K562 (cell line): ENCODE measurements around the gene KCNQ2. TPM values are rescaled to one million over a fixed set of nuclear protein-coding genes. Genes with fewer than 3 reads are reported as not detected.

ENCODE experiments used
- ATAC-seq: fragments of 200-7000 bp; cut with Tn5 transposase; 3 replicates; pipeline ENCODE4 v1.9.1; 2020; ENCODE audit warnings: moderate library complexity
- BruUV-seq: library from RNA; stranded (reverse); fragments of 400-500 nt; replicated peaks from 2 replicates; lab custom pipeline; 2021; lab: Mats Ljungman, UMichigan
- CTCF ChIA-PET: fragments of 300-600 bp; formaldehyde crosslinking; extraction: SDS; loops from one replicate; lab custom pipeline; 2021; ENCODE audit warnings: low intra/inter-chr PET ratio; lab: Yijun Ruan, JAX
- POLR2A ChIA-PET: fragments of 300-600, 350-650 bp; sonication (Branson Sonifier 250); formaldehyde crosslinking; extraction: SDS; loops from one replicate; lab custom pipeline; 2021; ENCODE audit warnings: antibody characterized with exemption, inconsistent platforms; lab: Yijun Ruan, JAX
- DNase-seq, 4 experiments: peaks; one replicate each; pipeline versions ENCODE4 v3.0.0 to v3.0.0-alpha.2; 2011 to 2018; ENCODE audit warnings: low spot score in 3 of 4, mixed read lengths in 3 of 4; ENCODE audit errors: extremely low read depth in 1 of 4
- FAIRE-seq: peaks from 2 replicates; lab custom pipeline; 2011; peaks lifted over from hg19 to GRCh38; lab: Jason Lieb, UNC
- H2AFZ ChIP-seq: 2 replicates; pipeline ENCODE4 v1.6.0; 2011; ENCODE audit warnings: low read depth, low read length, control low read depth, inconsistent platforms
- H3K27ac ChIP-seq: fragments of 200-600 bp; 3 replicates; pipeline ENCODE4 v1.8.0; 2011; ENCODE audit warnings: low read depth, mild to moderate bottlenecking, control low read depth, inconsistent platforms, low read length, moderate library complexity, mixed read lengths; ENCODE audit errors: extremely low read depth
- H3K27me3 ChIP-seq, 2 experiments: fragments of 300-600 bp in 1 of 2; 2 replicates in 1 of 2; 3 replicates in 1 of 2; pipeline versions ENCODE4 v1.6.0 to v1.8.0; 2011; ENCODE audit warnings: inconsistent platforms in 2 of 2, low read length in 2 of 2, mild to moderate bottlenecking in 1 of 2, mixed read lengths in 1 of 2, moderate library complexity in 1 of 2; ENCODE audit not compliant: control insufficient read depth in 2 of 2, insufficient read depth in 2 of 2
- H3K36me3 ChIP-seq: fragments of 300-600 bp; 3 replicates; pipeline ENCODE4 v1.8.0; 2011; ENCODE audit warnings: mild to moderate bottlenecking, low read length, inconsistent platforms; ENCODE audit not compliant: control insufficient read depth, insufficient read depth
- H3K4me1 ChIP-seq, 2 experiments: fragments of 200-600 bp in 1 of 2; replicated peaks in 1 of 2; 2 replicates in 1 of 2; 3 replicates in 1 of 2; pipeline versions ENCODE4 v1.5.1 to v1.8.0; 2011; ENCODE audit warnings: inconsistent platforms in 2 of 2, low read length in 2 of 2, mild to moderate bottlenecking in 1 of 2, mixed read lengths in 1 of 2, moderate library complexity in 1 of 2; ENCODE audit not compliant: control insufficient read depth in 2 of 2, insufficient read depth in 2 of 2
- H3K4me2 ChIP-seq: 2 replicates; pipeline ENCODE4 v1.6.1; 2011; ENCODE audit warnings: low read length, control low read depth, inconsistent platforms, mixed read lengths; ENCODE audit not compliant: insufficient read depth
- H3K4me3 ChIP-seq: fragments of 200-600 bp; sonication (generic), shearing (Covaris generic); 2 replicates; pipeline ENCODE4 v1.5.1; 2016; ENCODE audit warnings: control low read depth, inconsistent platforms
- H3K79me2 ChIP-seq: fragments of 200-600 bp; 3 replicates; pipeline ENCODE4 v1.8.0; 2011; ENCODE audit warnings: low read length, inconsistent platforms; ENCODE audit not compliant: control insufficient read depth, insufficient read depth
- H3K9ac ChIP-seq, 2 experiments: 2 replicates each; pipeline versions ENCODE4 v1.6.0 to v1.6.1; 2011; ENCODE audit warnings: low read depth in 2 of 2, low read length in 2 of 2, control low read depth in 1 of 2, inconsistent platforms in 1 of 2, mild to moderate bottlenecking in 1 of 2, mixed read lengths in 1 of 2; ENCODE audit not compliant: insufficient read depth in 1 of 2
- H3K9me1 ChIP-seq: one replicate; pipeline ENCODE4 v1.6.0; 2011; ENCODE audit warnings: inconsistent platforms, mild to moderate bottlenecking, low read length, moderate library complexity; ENCODE audit not compliant: control insufficient read depth, insufficient read depth
- H3K9me3 ChIP-seq: replicated peaks from 2 replicates; pipeline ENCODE4 v1.5.1; 2011; ENCODE audit warnings: low read depth, low read length, inconsistent platforms; ENCODE audit not compliant: control insufficient read depth, insufficient read depth
- H4K20me1 ChIP-seq: replicated peaks from 2 replicates; pipeline ENCODE4 v1.6.1; 2011; ENCODE audit warnings: low read length, inconsistent platforms, mixed read lengths; ENCODE audit not compliant: control insufficient read depth, insufficient read depth
- BRF1 ChIP-seq: IDR thresholded peaks from 3 replicates; pipeline ENCODE4 v1.6.1; 2011; ENCODE audit warnings: borderline replicate concordance, mild to moderate bottlenecking; ENCODE audit not compliant: insufficient read length; ENCODE audit errors: extremely low read depth
- POLR2AphosphoS2 ChIP-seq: IDR thresholded peaks from 2 replicates; pipeline ENCODE4 v1.6.1; 2012; ENCODE audit warnings: low read length, improper control_type of control experiment
- WGBS: fragments of 100-300 bp; shearing (Covaris generic); methylation state at CpG from one replicate; pipeline ENCODE4 v1.1.6; 2016; ENCODE audit warnings: low coverage, mixed read lengths; ENCODE audit not compliant: insufficient coverage; ENCODE audit errors: missing lambda C conversion rate; 5-methylcytosine and 5-hydroxymethylcytosine counted together
- in situ Hi-C: fragments of 300-500 bp; cut with MboI; formaldehyde crosslinking; loops from 4 replicates; pipeline ENCODE4 v1.15.0; 2018; ENCODE audit warnings: inconsistent platforms, mixed read lengths
- intact Hi-C: fragments of 100-400 bp; cut with micrococcal nuclease; formaldehyde crosslinking; loops from 2 replicates; pipeline ENCODE4 v1.14.2; 2022
- polyA plus RNA-seq, 8 experiments: library from polyadenylated mRNA; depleted of rRNA in 4 of 8; stranded (reverse) in 5 of 8; unstranded in 3 of 8; fragments of >200 nt; fragmentation: Nextera tagmentation in 2 of 8; fragmentation: Illumina TruSeq in 1 of 8; extraction: Ambion mirVana in 2 of 8; extraction: Trizol in 1 of 8; gene quantifications; 2 replicates each; pipeline versions ENCODE4 v1.2.1 to v1.2.3, GENCODE V29; 2011 to 2014; ENCODE audit warnings: inconsistent platforms in 1 of 8, missing spikeins in 1 of 8
- total RNA-seq, 7 experiments: library from RNA; depleted of rRNA in 6 of 7; stranded (reverse); fragments of >200 nt in 6 of 7; fragmentation: Illumina TruSeq in 2 of 7; extraction: Trizol in 2 of 7; gene quantifications; 2 replicates each; pipeline versions ENCODE4 v1.2.1 to v1.2.3, GENCODE V29; 2011 to 2021; ENCODE audit warnings: low replicate concordance in 1 of 7
- TF ChIP-seq, protein P1 (sequence below), 2 experiments: fragments of 450-650 bp in 1 of 2; IDR thresholded peaks; 2 replicates each; pipeline ENCODE4 v1.6.1; 2011 to 2017; ENCODE audit warnings: low read depth in 2 of 2, antibody characterized with exemption in 1 of 2, borderline replicate concordance in 1 of 2, low read length in 1 of 2, mild to moderate bottlenecking in 1 of 2, mixed read lengths in 1 of 2; ENCODE audit not compliant: control insufficient read depth in 1 of 2
- TF ChIP-seq, protein P2 (sequence below): fragments of 200-600 bp; sonication (generic); IDR thresholded peaks from one replicate; pipeline ENCODE4 v1.6.1; 2012; ENCODE audit warnings: mild to moderate bottlenecking, low read depth, low read length, inconsistent platforms

Gene KCNQ2
- total and polyA plus RNA-seq, 9 of the 15 experiments (the other 6 are each of a cell fraction or from before 2014, with no cell fraction given): 0.13 to 0.16 TPM; not detected in 7

DNA sequence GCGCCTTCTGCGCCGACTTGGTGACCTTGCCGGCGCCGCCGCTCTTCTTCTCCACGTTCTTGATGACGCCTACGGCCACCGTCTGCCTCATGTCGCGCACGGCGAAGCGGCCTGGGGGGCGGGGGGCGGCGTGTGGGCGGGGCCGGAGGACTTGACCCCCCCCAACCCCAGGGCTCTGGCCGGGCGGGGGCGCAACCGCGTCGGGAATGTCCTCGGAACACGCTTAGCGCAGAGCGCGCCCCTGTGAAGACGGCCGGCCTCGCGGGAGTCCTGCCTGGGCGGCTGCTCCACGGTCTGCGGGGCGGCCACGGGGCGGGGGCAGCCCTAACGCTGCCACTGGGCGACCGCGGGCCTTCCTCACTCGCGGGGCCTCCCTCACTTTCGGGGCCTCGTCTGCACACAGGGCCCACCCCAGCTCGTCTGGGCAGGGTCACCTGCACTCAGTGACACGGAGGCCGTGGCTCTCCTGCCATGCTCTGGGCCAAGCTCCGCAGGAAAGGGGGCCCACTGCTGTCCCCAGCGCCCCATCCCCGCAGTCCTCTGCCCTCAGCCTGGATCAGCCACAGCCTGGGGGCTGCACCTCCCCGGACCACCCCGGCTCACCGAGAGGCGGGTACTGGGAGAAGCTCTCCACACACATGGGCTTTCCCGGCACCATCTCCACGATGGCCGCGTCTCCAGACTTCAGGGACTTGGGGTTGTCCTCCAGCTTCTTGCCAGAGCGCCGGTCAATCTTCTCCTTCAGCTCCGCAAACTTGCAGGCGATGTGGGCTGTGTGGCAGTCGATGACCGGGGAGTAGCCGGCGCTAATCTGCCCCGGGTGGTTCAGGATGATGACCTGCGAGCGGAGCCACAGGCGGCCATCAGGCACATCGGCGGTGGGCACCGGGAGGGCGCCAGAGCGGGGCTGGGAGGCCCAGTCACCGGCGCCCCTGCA, 16.1 kb upstream of the KCNQ2 start:
- in situ Hi-C loops (no loop called here), intact Hi-C loops (no loop called here)
- no peaks in the 10 kb centered on the region for H3K9me1 ChIP-seq
- no peak overlapping the region; a peak in 1 of 4 replicates for H3K9ac ChIP-seq
- no peak overlapping the region for H3K4me3 ChIP-seq
- no peaks in the 10 kb centered on the region for H3K9me3 ChIP-seq
- H4K20me1 ChIP-seq: peaks cover 8% of the 10 kb centered on the region; the same call in 1 of the 2 replicates
- peaks cover 0 to 4% of the 10 kb centered on the region in 2 experiments; a peak in 3 of 5 replicates for H3K27me3 ChIP-seq
- ATAC-seq (no peak), FAIRE-seq (no peak), DNase-seq (peak in 1 of 4 experiments; percentile 26)
- POLR2A ChIA-PET: interaction anchor here (0.6 kb wide), 1 partner anchor 178 kb away, joined by 3 read pairs; no protein-coding TSS in a partner anchor
- BruUV-seq: no TSS peak
- H3K4me1 ChIP-seq: peaks cover 0 to 19% of the 10 kb centered on the region in 2 experiments; a peak in 2 of 5 replicates
- H3K79me2 ChIP-seq: no peaks in the 10 kb centered on the region
- no peaks in the 10 kb centered on the region for H3K36me3 ChIP-seq
- WGBS: 42% methylated on average over 28 of the region's 83 CpGs
- no peak overlapping the region for H2AFZ ChIP-seq
- H3K4me2 ChIP-seq: no peak overlapping the region
- no peak overlapping the region for H3K27ac ChIP-seq
- CTCF ChIA-PET: no interaction called here
- TF ChIP-seq, protein P1, sequence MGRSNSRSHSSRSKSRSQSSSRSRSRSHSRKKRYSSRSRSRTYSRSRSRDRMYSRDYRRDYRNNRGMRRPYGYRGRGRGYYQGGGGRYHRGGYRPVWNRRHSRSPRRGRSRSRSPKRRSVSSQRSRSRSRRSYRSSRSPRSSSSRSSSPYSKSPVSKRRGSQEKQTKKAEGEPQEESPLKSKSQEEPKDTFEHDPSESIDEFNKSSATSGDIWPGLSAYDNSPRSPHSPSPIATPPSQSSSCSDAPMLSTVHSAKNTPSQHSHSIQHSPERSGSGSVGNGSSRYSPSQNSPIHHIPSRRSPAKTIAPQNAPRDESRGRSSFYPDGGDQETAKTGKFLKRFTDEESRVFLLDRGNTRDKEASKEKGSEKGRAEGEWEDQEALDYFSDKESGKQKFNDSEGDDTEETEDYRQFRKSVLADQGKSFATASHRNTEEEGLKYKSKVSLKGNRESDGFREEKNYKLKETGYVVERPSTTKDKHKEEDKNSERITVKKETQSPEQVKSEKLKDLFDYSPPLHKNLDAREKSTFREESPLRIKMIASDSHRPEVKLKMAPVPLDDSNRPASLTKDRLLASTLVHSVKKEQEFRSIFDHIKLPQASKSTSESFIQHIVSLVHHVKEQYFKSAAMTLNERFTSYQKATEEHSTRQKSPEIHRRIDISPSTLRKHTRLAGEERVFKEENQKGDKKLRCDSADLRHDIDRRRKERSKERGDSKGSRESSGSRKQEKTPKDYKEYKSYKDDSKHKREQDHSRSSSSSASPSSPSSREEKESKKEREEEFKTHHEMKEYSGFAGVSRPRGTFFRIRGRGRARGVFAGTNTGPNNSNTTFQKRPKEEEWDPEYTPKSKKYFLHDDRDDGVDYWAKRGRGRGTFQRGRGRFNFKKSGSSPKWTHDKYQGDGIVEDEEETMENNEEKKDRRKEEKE (IDR thresholded peaks at IDR 0.05; ENCODE audit: borderline replicate concordance in 1 of 2, control insufficient read depth in 1 of 2, low read depth in 2 of 2, low read length in 1 of 2): no peak
- TF ChIP-seq, protein P2, sequence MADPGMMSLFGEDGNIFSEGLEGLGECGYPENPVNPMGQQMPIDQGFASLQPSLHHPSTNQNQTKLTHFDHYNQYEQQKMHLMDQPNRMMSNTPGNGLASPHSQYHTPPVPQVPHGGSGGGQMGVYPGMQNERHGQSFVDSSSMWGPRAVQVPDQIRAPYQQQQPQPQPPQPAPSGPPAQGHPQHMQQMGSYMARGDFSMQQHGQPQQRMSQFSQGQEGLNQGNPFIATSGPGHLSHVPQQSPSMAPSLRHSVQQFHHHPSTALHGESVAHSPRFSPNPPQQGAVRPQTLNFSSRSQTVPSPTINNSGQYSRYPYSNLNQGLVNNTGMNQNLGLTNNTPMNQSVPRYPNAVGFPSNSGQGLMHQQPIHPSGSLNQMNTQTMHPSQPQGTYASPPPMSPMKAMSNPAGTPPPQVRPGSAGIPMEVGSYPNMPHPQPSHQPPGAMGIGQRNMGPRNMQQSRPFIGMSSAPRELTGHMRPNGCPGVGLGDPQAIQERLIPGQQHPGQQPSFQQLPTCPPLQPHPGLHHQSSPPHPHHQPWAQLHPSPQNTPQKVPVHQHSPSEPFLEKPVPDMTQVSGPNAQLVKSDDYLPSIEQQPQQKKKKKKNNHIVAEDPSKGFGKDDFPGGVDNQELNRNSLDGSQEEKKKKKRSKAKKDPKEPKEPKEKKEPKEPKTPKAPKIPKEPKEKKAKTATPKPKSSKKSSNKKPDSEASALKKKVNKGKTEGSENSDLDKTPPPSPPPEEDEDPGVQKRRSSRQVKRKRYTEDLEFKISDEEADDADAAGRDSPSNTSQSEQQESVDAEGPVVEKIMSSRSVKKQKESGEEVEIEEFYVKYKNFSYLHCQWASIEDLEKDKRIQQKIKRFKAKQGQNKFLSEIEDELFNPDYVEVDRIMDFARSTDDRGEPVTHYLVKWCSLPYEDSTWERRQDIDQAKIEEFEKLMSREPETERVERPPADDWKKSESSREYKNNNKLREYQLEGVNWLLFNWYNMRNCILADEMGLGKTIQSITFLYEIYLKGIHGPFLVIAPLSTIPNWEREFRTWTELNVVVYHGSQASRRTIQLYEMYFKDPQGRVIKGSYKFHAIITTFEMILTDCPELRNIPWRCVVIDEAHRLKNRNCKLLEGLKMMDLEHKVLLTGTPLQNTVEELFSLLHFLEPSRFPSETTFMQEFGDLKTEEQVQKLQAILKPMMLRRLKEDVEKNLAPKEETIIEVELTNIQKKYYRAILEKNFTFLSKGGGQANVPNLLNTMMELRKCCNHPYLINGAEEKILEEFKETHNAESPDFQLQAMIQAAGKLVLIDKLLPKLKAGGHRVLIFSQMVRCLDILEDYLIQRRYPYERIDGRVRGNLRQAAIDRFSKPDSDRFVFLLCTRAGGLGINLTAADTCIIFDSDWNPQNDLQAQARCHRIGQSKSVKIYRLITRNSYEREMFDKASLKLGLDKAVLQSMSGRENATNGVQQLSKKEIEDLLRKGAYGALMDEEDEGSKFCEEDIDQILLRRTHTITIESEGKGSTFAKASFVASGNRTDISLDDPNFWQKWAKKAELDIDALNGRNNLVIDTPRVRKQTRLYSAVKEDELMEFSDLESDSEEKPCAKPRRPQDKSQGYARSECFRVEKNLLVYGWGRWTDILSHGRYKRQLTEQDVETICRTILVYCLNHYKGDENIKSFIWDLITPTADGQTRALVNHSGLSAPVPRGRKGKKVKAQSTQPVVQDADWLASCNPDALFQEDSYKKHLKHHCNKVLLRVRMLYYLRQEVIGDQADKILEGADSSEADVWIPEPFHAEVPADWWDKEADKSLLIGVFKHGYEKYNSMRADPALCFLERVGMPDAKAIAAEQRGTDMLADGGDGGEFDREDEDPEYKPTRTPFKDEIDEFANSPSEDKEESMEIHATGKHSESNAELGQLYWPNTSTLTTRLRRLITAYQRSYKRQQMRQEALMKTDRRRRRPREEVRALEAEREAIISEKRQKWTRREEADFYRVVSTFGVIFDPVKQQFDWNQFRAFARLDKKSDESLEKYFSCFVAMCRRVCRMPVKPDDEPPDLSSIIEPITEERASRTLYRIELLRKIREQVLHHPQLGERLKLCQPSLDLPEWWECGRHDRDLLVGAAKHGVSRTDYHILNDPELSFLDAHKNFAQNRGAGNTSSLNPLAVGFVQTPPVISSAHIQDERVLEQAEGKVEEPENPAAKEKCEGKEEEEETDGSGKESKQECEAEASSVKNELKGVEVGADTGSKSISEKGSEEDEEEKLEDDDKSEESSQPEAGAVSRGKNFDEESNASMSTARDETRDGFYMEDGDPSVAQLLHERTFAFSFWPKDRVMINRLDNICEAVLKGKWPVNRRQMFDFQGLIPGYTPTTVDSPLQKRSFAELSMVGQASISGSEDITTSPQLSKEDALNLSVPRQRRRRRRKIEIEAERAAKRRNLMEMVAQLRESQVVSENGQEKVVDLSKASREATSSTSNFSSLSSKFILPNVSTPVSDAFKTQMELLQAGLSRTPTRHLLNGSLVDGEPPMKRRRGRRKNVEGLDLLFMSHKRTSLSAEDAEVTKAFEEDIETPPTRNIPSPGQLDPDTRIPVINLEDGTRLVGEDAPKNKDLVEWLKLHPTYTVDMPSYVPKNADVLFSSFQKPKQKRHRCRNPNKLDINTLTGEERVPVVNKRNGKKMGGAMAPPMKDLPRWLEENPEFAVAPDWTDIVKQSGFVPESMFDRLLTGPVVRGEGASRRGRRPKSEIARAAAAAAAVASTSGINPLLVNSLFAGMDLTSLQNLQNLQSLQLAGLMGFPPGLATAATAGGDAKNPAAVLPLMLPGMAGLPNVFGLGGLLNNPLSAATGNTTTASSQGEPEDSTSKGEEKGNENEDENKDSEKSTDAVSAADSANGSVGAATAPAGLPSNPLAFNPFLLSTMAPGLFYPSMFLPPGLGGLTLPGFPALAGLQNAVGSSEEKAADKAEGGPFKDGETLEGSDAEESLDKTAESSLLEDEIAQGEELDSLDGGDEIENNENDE: no peak
- TF ChIP-seq POLR2AphosphoS2: no peak
- TF ChIP-seq BRF1: no peak
